ENCODE data around the gene PRICKLE1. TPM values are rescaled to one million over a fixed set of nuclear protein-coding genes. Genes with fewer than 3 reads are reported as not detected.
A peak's percentile ranks its signal among the peaks of the same experiment; 100 is the strongest.

The PRICKLE1 gene
- total RNA-seq, 2 donors from 2014 or later: not detected

DNA sequence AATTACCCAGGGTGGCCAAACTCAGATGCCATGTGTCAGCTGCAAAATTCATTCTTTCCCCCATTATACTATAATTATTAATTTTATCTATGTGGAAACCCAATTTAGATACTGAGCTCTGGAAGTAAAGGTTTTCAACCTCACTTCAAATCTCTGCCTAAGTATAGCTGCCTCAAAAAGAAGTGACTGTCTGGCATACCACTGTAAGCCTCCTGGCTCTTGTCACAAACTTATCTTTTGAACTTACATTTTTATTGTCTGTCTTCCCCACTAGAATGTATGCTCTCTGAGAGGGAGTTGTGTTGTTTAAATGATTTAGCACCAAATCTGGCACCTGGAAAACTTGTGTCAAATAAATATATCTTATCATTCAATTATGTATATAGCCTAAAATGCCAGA lies 16.1 kb upstream of the PRICKLE1 start:
- no peak overlapping the region for H3K27ac Mint-ChIP-seq
- no peak for ATAC-seq
- DNase-seq (ENCODE audit: low spot score in 2 of 2): no peak
- H3K9me3 Mint-ChIP-seq: peaks cover 0 to under 1% of the 10 kb centered on the region in 2 donors
- H3K36me3 Mint-ChIP-seq: no peaks in the 10 kb centered on the region

DNA sequence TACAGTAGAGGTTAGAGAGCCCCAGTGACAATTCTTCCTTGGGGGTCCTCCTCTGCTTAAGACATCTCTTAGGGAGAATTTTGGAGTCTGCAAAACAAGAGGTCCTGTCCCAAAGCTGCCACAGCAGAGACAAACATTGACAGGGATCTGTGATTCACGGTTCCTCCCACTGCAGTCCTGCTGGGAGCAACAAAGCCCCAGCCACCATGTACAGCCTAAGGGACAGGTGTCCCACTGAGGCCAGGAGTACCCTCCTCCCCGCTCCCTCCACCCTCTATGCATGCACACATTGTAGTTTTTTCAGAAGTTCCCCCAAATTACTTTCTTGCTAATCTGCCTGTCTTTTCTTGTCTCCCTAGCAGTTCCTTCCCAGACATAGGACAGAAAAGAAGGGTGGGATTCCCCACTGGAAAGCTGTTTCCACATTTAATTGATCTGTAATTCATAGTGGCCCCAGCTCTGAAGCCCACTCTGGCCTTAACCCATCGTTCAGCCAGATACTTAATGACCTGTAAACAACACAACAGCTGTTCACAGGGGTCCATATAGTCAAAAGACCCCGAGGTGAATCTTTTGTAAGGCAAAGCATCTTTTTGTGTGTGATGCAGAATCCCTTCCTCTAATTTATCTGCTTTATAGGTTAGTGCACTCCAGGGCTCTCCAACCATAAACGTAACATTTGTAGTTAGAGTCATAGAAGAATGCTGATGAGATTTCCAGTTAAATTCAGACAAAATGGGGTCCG lies 13.9 kb upstream of the PRICKLE1 start:
- DNase-seq (ENCODE audit: low spot score in 2 of 2): no peak
- H3K9me3 Mint-ChIP-seq: peaks cover 0 to 5% of the 10 kb centered on the region in 2 donors
- ATAC-seq: no peak
- no peaks in the 10 kb centered on the region for H3K36me3 Mint-ChIP-seq
- H3K27ac Mint-ChIP-seq: no peak overlapping the region

DNA sequence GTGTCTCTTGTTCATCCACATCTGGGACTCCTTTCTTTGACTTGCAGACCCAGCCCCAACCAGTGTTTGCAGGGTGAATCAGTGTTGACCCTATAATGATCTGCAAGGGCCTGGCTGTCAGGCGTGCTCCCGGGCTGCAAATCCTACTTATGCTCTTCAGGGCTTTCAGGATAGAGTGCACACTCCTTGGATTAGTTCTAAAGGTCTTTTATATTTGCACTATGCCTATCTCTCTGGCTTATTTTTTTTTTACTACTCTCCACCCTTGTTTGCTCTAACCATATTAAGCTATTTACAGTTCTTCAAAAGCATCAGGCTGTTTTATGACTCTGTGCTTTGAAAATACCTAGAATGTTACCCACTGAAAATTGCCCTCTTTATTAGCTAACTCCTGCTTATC lies 4.3 kb upstream of the PRICKLE1 start:
- ATAC-seq: no peak
- H3K27ac Mint-ChIP-seq: no peak overlapping the region
- DNase-seq (ENCODE audit: low spot score in 2 of 2): no peak
- peaks cover 1 to 2% of the 10 kb centered on the region in 2 donors for H3K36me3 Mint-ChIP-seq
- H3K9me3 Mint-ChIP-seq: peaks cover 0 to 4% of the 10 kb centered on the region in 2 donors

DNA sequence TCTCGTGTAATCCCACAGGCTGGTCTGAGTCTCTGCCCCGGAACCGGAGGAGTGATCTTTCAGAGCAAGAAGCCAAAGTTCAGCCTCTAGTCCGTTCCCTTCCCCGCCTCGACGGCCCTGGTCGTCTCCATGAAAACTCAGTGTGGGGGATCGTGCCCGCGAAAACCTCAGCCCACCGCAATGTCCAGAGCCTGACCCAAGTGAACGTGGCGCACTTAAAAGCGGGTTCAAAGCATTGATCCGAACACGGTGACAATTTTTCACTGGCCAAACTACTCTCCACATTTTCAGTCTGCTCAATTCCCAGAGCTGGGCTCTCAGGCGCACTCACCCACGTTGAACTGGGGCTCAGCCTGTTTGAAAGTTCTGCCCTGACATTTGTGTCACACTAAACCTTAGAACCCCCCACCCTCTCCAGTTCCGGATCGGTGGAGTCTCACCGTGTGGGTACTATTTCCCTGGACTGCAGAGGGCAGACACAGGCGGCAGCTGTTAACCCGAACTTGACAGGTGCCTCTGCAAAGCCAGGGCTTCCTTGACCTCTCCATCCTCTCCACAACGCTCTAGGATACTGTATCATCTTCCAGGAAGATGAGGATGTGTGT lies 886 bp upstream of the PRICKLE1 start:
- peak in 1 of 2 donors; percentile 4 for DNase-seq (ENCODE audit: low spot score in 2 of 2)
- Mint-ChIP-seq H3K9me3 (no peaks in the 10 kb centered on the region), H3K27ac (no peak overlapping the region), H3K36me3 (peaks cover 5 to 7% of the 10 kb centered on the region in 2 donors)
- ATAC-seq: no peak

DNA sequence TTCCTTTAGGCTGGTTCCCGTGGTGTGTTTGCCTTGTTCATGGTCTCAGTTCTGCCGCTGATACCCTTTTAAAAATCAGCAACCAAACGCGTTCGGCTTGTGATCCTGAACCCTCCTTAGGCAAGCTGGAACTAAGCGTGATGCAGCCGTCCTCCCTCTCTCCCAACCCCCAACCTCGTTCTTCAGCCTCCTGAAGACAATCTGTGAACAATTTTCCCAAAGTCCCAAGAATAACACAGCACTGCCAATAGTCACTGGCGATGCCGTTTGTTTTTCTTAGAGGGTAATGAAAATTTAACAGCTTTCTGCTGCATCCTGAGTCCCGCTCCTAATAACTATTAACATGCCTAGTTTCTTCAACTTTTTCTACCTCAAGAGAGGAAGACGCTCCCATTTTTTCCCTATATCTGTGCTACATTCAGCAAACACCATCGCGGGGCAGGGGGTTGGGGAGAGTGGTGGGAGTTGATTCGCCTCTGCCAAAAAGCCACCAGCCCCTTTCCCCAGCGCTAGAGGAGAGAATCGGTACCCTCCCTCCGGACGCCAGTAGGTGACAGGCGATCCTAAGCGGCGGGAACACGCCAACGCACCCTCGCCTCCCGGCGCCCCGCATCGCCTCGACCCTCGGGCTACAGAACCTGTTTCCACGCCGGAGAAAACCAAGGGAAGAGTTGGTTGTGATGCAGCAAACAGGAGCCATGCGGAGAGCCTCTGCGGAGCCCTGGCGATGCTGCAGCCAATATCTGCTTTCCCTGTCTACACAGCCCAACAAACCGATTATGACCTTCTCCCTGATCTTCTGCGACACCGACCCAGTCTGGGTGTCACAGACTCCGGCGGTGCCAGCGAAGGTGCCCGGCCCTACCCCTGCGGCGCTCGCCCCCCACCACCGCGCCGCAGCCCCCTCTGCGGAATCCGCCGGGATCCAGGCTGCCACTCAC lies 752 bp downstream of the PRICKLE1 start:
- ATAC-seq (peak in 1 of 2 donors; percentile 44), DNase-seq (ENCODE audit: low spot score in 2 of 2) (peak in 1 of 2 donors; percentile 13)

DNA sequence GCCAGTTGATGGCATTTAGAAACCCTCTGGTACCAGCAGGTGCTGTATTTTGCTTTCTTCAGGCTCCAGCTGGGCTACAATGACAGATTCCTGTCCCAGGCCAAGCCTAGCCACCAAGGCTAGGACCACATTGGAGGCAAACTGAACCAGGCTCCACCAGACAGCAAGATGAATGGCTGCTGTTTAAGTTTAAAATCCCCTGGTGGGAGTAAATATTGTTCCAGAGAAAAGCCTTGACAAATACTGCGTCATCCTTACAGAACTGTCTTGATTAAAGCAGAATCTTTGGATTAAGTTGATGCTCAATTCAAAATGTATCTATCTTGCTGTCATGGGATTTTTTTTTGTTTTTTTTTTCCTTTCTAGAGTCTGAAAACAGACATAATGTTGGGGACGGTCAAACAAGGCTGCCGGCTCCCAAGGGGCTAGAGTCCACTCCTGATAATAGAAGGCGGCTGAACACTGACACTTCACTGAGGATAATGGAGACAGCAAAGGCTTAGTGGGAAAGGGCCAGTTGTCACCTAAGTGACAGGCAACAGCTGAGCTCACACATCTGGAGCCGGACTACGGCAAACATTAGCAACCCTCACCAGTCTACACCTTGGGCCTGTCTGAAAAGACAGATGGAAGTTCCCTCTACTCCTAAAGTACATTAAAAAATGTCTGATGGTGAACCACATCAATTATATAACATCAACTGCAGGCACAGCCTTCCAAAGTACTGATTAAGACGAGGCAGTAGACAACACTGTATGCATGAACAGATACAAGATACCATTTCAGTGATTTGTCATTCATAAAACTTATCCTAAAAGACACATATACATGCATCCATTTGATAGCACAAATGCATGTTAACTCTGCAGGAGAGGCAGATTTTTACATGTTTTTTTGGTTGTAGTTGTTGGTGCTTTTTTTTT lies 1.7 kb downstream of the PRICKLE1 start:
- Mint-ChIP-seq H3K27ac (no peak overlapping the region), H3K9me3 (no peaks in the 10 kb centered on the region), H3K36me3 (peaks cover 5 to 7% of the 10 kb centered on the region in 2 donors)
- ATAC-seq: no peak
- no peak for DNase-seq (ENCODE audit: low spot score in 2 of 2)

More for the DNA sequence above, 752 bp downstream of the PRICKLE1 start:
- H3K36me3 Mint-ChIP-seq: peaks cover 5 to 7% of the 10 kb centered on the region in 2 donors
- H3K27ac Mint-ChIP-seq: no peak overlapping the region
- H3K9me3 Mint-ChIP-seq: no peaks in the 10 kb centered on the region

DNA sequence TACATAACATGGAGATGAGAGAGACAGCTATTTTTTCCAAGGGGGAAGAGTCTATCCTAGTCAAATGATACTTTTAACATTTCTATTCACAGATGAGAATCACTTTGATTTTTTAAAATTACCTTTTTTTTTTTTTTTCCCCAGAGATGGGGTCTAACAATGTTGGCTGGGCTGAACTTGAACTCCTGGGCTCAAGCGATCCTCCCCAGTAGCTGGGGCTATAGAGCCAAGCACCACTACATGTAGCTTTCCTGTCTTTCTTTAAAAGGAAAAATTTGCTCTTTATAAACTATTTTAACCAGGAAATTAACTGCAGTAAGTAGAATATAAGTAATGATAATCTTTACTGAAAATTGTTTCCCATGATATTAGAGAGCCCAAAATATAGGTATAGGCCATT lies 3.3 kb downstream of the PRICKLE1 start:
- DNase-seq (ENCODE audit: low spot score in 2 of 2) (no peak), ATAC-seq (no peak)
- Mint-ChIP-seq H3K27ac (no peak overlapping the region), H3K36me3 (peaks cover 5 to 7% of the 10 kb centered on the region in 2 donors), H3K9me3 (no peaks in the 10 kb centered on the region)

DNA sequence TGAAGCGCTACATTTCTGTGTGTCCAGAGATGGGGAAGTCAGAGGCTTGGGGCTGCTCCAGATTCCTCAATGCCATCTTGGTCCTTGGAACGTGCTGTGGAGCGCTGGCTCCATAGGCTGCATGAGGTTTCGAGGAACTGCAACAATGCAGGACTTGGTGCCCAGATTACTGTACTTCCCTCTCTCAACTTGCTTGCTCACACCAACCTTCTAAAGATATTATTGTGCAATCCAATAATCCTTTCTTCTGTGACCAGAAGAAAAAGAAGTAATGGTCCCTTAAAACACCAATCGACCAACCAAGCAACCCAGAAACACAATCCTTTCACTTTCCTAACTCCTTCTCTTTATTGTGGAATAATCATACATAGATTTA lies 3.7 kb downstream of the PRICKLE1 start:
- ATAC-seq (no peak), DNase-seq (ENCODE audit: low spot score in 2 of 2) (no peak)
- Mint-ChIP-seq H3K27ac (no peak overlapping the region), H3K36me3 (peaks cover 5 to 7% of the 10 kb centered on the region in 2 donors), H3K9me3 (no peaks in the 10 kb centered on the region)

DNA sequence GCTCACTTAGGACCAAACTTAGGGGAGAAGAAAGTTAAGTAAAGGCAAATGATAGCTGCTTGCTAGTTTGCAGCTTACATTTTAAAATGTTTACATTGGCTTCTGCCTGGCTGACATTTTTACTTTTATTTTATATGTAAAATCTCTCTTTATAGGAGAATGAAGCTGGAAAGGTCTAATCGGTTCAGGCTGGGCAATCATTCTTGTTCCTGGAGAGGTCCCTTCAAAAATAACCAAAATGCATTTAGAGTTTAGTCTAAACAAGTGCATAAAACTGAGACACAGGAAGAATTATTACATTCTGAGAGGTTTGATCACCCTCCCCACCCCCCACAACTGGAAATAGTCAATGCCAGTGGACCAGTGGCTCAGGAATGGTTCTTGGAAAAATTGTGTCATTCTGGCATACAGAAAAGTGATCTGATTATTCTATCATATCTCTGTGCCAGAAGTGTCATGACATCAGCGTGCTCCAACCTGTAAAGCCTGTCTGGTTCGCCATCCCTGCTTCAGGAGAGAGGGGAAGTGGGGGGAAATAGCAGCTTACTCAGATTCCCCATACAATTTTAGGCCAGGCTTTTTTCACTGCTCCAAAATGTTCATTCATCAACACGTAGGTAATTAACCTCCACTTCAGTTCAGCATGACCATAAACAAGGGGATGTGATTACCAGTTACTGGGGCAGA lies 4.2 kb downstream of the PRICKLE1 start:
- Mint-ChIP-seq H3K9me3 (no peaks in the 10 kb centered on the region), H3K27ac (no peak overlapping the region), H3K36me3 (peaks cover 5 to 7% of the 10 kb centered on the region in 2 donors)
- DNase-seq (ENCODE audit: low spot score in 2 of 2): no peak
- no peak for ATAC-seq

DNA sequence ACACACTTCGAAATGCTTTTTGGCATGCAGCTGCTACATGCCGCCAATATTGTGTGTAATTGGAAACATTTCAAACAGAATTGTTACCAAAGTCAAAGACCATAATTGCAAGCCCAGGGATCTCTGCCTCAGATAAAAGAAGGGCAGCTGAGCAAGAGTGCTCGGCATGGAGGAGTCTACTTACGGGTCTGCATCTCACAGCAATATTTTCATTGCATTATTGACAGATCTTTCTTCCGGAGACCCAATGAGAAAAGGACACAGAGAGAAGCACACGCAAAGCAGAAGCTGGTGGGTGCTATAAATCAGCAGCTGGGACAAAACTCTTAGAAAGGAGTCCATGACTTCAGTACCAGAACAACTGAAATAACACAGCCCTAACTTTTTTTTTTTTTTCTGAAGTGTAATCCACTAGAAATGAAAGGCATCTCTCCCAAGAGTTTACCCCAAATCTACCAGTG lies 4.9 kb downstream of the PRICKLE1 start:
- Mint-ChIP-seq H3K9me3 (no peaks in the 10 kb centered on the region), H3K27ac (no peak overlapping the region), H3K36me3 (peaks cover 5 to 7% of the 10 kb centered on the region in 2 donors)
- ATAC-seq (no peak), DNase-seq (ENCODE audit: low spot score in 2 of 2) (no peak)

DNA sequence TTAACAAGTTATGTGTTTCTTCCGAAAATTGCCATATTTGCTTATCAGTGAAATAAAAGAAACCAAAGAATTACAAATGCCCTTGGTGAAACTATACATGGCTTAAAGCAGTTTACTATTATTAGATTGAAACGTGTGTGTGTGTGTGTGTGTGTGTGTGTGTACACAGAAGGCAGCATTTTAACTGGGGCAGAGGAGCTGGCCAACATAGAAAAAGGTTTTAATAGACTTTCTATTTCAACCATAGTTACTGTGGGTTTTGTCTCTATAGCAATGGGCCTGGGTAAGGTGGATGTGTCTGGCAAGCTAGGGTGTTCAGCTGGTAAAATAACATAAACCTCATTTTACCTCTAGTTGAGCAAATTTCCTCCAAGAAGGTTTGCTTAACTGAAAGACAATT lies 6.5 kb downstream of the PRICKLE1 start:
- Mint-ChIP-seq H3K9me3 (no peaks in the 10 kb centered on the region), H3K27ac (no peak overlapping the region), H3K36me3 (no peaks in the 10 kb centered on the region)
- no peak for ATAC-seq
- no peak for DNase-seq (ENCODE audit: low spot score in 2 of 2)

DNA sequence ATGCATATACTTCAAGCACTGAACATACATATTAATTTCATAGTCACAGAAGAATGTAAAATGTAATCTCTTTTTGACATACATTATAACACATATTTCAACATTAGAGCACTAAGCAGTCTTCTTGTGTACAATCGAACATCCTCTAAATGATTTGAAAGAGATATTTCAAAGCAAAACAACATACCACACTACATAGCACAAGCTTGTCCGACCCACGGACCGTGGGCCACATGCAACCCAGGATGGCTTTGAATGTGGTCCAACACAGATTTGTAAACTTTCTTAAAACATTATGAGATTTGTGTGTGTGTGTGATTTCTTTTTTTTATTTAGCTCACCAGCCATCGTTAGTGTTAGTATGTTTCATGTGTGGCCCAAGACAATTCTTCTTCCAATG lies 7.0 kb downstream of the PRICKLE1 start:
- Mint-ChIP-seq H3K9me3 (no peaks in the 10 kb centered on the region), H3K36me3 (no peaks in the 10 kb centered on the region), H3K27ac (no peak overlapping the region)
- ATAC-seq (no peak), DNase-seq (ENCODE audit: low spot score in 2 of 2) (no peak)

DNA sequence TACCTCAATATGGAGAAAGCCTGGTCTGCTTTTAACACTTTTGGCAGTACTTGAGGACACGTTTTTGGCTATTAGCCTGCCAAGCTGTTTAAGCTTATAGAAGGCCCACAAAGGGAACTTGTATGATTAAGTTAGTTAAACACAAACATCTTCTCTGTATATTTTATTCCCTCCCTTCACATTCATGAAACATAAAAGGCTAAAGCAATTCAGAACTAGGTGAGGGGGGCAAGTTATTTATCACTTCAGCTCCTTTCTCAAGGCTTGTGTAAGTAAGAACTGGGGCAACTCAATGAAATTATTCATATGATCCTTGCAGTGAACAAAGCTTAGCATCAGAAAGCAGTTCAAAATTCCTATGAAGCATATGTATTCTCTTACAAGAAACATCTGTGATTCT lies 7.5 kb downstream of the PRICKLE1 start:
- Mint-ChIP-seq H3K9me3 (no peaks in the 10 kb centered on the region), H3K27ac (no peak overlapping the region), H3K36me3 (no peaks in the 10 kb centered on the region)
- ATAC-seq (no peak), DNase-seq (ENCODE audit: low spot score in 2 of 2) (no peak)

DNA sequence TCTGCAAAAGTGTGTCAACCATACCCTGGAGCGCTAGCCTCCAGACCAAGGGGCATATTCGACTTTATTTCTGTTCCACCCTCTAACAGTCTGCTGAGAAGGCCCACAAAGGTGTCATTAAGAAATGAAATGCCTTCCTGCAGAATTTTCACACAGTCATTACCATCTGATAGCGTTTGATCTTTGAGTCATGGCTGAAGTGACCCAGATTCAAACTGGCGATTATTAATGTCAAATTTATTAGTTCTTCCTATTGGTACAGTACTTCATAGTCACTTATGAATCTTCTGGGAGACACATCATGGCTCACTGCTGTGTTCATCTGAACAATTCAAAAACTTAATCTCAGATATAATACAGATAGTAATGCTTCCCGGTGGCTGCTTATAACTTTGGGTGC lies 13.2 kb downstream of the PRICKLE1 start:
- Mint-ChIP-seq H3K9me3 (no peaks in the 10 kb centered on the region), H3K27ac (no peak overlapping the region), H3K36me3 (no peaks in the 10 kb centered on the region)
- no peak for DNase-seq (ENCODE audit: low spot score in 2 of 2)
- no peak for ATAC-seq

DNA sequence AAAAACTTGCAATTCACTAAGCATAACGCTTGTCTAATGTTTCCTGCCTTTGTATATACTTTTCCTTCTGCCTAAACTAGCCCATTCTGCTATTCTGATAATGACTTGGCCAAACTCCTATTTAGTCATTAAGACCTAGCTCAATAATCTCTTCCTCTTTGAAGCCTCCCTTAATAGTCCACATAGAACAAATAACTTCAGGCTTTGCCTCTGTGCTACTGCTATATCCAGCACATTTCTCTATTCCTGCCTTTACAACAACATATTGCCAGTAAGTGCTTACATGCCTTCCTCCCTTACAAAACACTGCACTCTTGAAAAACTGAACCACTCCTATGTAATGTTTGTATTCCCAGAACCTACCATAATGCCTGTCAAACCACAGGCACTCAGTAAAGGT lies 13.8 kb downstream of the PRICKLE1 start:
- H3K27ac Mint-ChIP-seq: no peak overlapping the region
- H3K36me3 Mint-ChIP-seq: no peaks in the 10 kb centered on the region
- DNase-seq (ENCODE audit: low spot score in 2 of 2) (no peak), ATAC-seq (no peak)
- H3K9me3 Mint-ChIP-seq: no peaks in the 10 kb centered on the region

DNA sequence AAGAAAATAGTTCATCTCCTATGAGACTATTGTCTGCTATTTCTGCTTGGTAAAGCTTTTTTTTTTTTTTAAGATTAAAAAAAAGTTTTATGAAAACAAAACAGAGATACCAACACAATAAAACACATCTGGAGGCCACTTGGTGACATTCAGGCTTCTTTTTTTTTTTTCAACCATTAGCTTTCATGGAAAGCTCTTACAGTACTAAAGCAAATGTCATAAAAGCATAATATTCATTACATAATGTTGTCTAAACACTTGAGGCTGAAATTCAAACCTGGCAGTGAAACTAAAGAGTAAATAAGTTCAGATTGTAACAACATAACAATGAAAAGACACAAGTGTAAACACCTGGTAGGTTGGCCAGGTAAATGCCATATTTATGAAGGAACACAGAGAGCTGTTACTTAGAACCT lies 14.7 kb downstream of the PRICKLE1 start:
- DNase-seq (ENCODE audit: low spot score in 2 of 2): no peak
- no peaks in the 10 kb centered on the region for H3K9me3 Mint-ChIP-seq

More for the DNA sequence above, 14.7 kb downstream of the PRICKLE1 start:
- Mint-ChIP-seq H3K27ac (no peak overlapping the region), H3K36me3 (no peaks in the 10 kb centered on the region)
- no peak for ATAC-seq

All from activated naive CD4-positive, alpha-beta T cell treated with anti-CD3 and anti-CD28 coated beads, Interleukin-2, amount 50 U/mL, for 72 hours (primary cell).